T-helper 2 cell treated with Interferon-gamma antibody and Interleukin-4, amounts not matched to agents 100 ng/mL and 5 ng/mL, for 36 hours (primary cell): ENCODE data around the gene NUTM2F. TPM values are rescaled to one million over a fixed set of nuclear protein-coding genes. Genes with fewer than 3 reads are reported as not detected.
"Not testable (repeated sequence)": the region's sequence is repeated elsewhere in the genome, so short reads cannot be mapped to it uniquely, and the experiment has no call there.

ENCODE experiments used
- intact Hi-C: fragments of 100-400 bp; cut with micrococcal nuclease; formaldehyde crosslinking; loops from one replicate; pipeline ENCODE4 v1.15.1; 2023
- total RNA-seq: library from RNA; stranded (reverse); gene quantifications from 2 replicates; pipeline ENCODE4 v1.2.3, GENCODE V29; 2022

Gene NUTM2F
- total RNA-seq, 1 donor from 2014 or later = not detected

DNA sequence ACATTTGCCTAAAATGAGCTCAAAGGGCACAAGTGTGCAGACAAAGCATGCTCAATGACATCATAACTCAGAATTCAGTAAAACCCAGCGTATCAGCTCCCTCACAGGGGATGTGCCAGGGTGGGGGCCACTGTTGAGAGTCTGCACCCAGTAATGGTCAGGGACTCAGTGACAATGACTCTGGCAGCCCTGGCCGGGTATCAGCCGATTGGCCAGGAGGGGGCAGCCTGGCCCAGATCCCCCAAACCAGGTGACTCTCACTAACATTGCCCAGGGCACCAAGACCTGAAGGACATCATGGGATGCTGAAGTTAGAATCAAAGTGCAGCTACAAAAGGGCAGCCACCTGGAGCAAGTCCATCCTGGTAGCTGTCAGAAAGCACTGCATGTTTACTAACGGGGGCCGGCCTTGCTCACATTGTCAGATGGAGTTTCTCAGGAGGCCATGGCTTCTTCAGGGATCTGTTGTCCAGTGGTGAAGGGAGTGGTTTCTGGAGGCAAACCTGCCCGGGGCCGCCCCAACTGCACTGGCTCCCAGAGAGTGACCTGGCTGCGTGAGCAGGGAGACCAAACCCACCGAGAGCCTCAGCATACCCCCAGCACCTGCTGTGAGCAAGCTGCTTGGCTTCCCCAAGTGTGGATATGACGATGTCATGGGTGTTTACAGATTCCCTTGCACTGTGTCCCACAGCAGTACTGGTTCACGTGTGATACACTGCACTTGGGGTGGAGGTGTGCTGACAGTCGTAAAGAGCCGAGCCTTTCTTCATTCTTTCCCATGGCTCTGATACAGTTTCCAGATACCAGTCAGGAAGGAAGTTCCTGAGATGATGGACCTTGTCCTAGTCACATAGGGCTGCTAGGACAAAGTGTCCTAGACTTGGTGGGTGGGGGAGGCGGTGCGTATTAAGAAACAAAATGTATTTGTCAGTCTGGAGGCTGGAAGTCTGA lies 13.1 kb downstream of the NUTM2F start:
- intact Hi-C loops = not testable (repeated sequence)

DNA sequence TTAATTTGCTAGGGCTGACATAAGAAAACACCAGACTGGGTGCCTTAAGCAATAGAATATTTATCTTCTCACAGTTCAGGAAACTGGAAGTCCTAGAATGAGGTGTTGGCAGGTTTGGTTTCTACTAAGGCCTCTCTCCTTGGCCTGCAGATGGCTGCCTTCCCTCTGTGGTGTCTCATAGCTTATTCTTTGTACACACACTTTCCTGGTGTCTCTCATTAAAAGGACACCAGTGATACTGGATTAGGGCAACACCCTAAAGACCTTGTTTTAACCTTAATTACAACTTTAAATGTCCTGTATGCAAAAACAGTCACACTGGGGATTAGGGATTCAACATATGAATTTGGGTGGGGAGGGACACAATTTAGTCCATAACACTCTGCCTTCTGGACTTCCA lies 25.1 kb downstream of the NUTM2F start:
- intact Hi-C loops = no loop called here

DNA sequence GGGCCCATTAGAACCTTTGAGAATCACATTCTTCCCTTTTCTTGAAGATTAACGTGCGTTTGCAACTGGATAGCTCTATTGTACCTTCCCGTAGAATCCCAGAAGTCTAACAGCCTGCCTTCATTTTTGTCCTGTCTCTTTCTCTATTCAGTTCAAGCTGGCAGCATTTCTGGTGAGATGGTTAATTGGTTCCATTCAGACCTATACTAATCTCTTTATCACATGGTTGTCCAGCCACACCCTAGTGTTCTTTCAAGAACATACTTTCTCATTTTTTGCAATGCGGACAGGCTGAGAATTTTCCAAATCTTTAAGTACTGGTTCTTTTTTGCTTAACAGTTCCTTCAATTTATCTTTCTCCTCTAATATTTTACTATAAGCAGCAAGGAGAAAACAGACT lies 26.0 kb downstream of the NUTM2F start:
- intact Hi-C loops = no loop called here

DNA sequence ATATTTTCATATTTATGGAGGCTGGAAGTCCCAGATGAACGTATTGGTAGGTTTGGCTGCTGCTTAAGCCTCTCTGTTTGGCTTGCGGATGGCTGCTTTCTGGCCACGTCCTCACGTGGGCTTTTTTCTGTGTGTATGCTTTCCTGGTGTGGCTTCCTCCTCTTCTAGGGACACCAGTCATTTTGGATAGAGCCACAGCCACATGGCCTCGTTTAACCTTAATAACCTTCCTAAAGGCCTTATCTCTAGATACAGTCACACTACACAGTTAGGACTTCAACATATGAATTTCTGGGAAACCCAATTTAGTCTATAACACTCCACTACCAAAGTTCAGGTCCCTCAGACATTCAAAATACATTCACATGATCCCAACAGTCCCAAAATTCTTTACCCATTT lies 26.9 kb downstream of the NUTM2F start:
- intact Hi-C loops = no loop called here

DNA sequence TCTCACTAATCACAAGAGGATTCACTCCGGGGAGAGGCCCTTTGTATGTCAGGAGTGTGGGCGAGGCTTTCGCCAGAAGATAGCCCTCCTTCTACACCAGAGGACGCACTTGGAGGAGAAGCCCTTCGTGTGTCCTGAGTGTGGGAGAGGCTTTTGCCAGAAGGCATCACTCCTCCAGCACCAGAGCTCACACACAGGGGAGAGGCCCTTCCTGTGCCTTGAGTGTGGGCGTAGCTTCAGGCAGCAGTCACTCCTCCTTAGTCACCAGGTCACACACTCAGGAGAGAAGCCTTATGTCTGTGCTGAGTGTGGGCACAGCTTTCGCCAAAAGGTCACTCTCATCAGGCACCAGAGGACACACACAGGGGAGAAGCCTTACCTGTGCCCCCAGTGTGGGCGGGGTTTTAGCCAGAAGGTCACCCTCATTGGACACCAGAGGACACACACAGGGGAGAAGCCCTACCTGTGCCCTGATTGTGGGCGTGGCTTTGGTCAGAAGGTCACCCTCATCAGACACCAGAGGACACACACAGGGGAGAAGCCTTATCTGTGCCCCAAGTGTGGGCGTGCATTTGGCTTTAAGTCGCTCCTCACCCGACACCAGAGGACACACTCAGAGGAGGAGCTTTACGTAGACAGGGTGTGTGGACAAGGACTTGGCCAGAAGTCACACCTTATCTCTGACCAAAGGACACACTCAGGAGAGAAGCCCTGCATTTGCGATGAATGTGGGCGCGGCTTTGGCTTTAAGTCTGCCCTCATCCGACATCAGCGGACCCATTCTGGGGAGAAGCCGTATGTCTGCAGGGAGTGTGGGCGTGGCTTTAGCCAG lies 27.8 kb downstream of the NUTM2F start:
- intact Hi-C loops = no loop called here

DNA sequence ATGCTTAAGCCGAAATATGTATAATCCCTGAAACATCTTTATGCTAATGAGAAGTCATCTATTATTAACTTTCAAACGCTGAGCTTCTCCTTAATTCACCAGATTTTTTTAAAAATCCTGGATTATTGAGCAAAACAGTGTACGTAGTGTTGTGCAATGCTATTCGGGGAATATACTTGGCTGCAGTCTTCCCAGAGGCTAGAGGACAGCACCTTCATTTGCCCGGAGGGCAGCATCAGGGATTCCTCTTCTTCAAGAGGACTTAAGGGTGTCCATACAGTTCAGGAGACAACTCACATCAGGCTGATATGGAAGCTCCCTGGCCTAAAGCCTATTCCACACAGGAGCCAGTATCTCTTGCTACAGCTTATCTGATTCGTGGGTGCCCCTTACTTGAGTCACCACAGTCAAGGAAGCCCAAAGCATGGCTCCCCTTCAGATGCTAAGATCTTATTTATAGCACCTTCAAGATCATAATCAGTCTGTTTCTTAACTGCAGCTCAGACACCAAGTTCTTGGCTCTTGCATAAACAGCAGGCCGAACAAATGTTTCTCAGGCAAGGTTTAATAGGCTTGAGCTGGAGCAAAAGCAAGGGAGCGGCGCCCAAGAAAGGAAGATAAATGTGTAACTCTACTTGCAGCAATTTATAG lies 29.4 kb downstream of the NUTM2F start:
- intact Hi-C loops = no loop called here

DNA sequence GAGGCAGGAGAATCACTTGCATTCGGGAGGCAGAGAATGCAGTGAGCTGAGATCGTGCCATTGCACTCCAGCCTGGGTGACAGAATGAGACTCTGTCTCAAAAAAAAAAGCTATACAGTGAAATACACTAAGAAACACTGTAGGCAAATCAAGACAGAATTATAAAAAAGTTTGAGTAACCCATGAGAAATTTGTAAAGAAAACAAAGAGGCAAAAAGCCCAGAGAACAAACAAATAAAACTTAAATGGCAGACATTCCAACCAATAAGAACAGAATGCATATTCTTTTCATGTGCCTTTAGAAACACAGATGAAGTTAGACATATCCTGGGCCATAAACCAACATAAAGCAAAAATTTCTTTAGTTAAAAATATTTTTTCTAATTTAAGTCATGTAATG lies 38.8 kb downstream of the NUTM2F start:
- intact Hi-C loops = no loop called here

DNA sequence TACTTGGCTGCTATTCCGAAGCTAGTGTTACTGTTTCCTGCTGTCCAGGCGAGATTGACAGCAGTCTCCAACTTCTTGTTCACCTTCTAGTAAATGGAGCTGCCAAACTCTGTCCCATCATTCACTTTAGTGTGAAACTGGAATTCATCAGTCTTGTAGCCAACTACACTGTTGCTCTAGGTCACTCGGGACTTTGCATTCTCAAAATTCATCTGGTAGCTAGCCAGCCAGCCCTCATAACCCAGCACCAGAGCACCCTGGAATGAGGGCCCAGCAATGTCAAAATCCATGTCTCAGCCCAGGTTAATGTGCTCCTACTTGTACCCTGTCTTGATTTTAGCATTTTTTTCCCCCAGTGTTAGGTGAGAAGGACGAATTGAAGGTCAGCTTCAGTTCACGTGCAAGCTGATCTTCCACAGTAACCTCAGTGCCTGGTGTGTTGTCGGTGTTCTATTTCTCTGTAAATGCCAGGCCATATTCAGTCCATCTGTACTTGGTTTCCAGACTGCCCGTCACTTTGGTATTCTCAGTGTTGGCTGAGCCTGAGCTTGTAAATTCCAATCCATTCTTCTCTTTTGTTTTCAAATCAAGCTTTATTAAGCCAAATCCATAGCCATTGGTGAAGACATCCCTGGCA lies 40.4 kb downstream of the NUTM2F start:
- intact Hi-C loops = no loop called here

DNA sequence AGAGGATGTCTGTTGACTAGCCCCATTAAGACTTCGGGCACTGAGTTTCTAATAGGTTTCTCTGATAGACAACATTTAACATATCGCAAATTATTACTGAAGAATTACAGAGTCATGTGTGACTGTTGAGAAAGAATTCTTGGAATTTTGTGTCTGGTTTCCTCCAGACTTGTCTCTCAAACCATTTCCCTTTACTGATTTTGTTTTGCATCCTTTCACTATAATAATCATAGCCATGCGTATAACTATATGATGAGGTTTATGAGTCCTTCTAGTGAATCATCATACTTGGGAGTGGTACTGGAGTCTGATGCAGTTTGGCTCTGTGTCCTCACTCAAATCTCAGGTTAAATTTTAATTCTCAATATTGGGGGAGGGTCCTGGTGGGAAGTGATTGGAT lies 42.3 kb downstream of the NUTM2F start:
- intact Hi-C loops = no loop called here

DNA sequence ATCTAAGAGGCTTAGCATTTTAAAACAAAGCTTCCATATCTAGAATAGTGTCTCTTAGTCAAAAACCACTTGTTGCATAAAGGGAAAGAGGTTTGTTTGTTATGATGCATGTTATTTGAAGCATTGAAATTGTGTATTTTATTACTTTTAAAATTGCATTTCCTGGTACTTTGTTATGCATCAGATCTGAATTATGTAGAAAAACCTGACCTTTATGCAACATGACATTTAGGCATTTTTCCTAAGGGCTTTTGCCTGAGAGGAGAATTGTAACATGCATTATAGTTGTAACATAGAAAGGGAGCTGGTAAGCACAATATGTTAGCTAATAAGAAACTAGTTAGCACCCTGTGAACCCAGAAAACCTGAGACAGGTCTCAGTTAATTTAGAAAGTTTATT lies 47.3 kb downstream of the NUTM2F start:
- intact Hi-C loops = no loop called here

DNA sequence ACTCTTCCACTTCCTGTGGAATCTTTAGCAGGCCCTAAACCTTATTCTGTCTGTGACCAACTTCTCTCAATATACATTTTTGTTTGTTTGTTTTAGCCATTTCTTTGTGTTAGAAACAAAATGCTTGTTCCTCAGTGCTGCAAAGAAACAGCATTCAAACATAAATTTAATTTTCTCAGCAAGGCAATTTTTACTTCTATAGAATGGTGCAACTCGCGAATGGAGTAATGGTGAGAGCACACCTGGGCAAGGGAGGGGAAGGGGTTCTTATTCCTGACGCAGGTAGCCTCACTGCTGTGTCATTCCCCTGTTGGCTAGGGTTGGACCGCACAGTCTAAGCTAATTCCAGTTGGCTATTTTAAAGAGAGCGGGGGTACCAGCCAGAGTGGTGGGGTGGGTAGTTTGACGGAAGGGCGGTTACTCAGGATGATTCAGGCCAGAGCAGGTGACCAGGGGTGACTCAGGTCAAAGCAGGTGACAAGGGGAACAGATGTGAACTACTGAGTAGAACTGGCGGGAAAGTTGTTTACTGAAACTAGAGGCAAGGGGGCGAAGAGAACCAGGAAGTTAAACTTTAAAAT lies 47.9 kb downstream of the NUTM2F start:
- intact Hi-C loops = no loop called here

DNA sequence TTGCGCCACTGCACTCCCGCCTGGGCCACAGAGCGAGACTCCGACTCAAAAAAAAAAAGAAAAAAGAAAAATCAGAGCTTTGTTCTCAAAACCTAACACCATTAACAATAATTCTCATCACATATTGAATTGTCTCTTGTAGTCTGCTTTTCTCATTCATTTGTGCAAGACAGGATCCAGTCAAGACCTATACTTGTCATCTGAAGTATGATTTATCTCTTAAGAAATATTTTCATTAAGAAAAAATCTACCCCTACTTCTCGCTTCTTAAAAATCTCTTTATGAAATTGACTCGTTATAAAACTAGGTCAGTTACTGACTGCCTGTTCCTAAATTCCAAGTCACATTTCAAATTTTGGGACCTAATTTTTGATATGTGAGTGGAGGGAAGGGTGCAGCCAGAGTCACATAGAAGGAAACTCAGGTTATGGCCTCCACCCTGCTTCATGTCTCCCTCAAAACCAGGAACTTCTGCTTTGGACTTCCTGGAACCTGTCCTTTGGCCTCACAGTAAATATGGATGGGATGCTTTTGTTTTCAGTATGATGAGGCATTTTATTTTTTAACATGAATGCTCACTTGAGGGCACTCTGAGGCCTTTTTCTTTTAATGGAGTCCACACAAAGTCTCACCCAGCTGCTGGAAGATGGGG lies 50.4 kb downstream of the NUTM2F start:
- intact Hi-C loops = no loop called here

DNA sequence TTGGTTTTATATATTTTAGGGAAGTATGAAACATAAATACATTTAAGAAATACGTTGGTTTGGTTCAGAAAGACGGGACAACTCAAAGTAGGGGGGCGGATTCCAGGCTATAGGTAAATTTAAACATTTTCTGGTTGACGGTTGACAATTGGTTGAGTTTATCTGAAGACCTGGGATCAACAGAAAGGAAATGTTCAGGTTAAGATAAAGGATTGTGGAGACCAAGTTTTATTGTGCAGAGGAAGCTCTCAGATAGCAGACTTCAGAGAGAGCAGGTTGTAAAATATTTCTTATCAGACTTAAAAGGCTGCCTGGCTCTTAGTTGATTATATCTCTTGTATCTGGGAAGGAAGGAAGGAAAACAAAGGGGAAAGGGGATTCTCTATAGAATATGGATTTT lies 51.4 kb downstream of the NUTM2F start:
- intact Hi-C loops = not testable (repeated sequence)

DNA sequence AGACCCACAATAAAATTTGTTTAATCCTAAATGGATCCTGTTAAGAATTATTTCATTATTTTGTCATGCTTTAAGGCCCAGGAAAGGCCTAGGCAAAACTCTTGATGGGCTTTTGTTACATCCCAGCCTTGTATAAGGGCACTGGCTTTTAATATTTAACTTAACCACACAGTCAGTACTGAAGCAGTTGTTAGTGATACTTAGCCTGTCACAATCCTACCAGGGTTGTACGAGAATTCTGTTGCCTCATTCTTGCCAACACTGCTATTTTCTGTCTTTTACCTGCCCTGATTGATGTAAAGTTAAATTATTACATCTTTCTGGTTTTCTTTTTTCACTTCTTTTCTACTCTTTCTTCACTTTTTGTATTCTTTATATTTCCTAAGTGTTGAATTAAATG lies 58.4 kb downstream of the NUTM2F start:
- intact Hi-C loops = no loop called here

DNA sequence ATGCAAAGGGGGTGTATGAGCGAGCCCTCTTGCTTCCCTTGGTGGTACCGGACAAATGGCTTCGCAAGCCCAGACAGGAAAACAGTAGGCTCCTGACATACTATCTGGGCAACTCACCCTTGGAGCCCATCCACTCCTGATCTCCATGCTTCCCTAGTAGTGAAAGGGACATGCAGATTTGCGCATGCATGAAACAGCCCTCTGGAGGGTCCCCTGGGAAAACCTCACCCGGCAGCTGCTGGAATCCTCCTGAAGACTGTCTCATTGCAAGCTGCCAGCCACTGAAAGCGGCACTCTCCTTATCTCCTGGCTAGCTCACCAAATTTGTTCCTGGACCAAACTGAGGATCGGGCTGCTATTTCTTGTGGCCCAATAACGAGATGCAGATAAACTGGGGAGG lies 59.2 kb downstream of the NUTM2F start:
- intact Hi-C loops = no loop called here

Other genes with a start within 250 kb of the NUTM2F start
- gene PTPDC1, start 244.2 kb downstream of the NUTM2F start, total RNA-seq = 5.2 and 5.3 TPM in 2 replicates
- 9.2 and 9.7 TPM in 2 replicates for gene ZNF169, start 69.3 kb downstream of the NUTM2F start, total RNA-seq
- not detected in 2 replicates for gene PCAT7, start 226.4 kb upstream of the NUTM2F start, total RNA-seq